GM12878 (cell line): Measurements from ENCODE around the gene RWDD1.

Source experiments
- CEBPB ChIP-seq, 2 experiments: fragments of 150-350 bp in 1 of 2; IDR thresholded peaks; 2 replicates each; pipeline ENCODE4 v1.6.1; 2012 to 2014; ENCODE audit warnings: low read depth in 2 of 2, low read length in 2 of 2, borderline replicate concordance in 1 of 2, inconsistent platforms in 1 of 2
- EZH2 ChIP-seq: IDR thresholded peaks from 2 replicates; pipeline ENCODE4 v1.6.1; 2012; ENCODE audit warnings: low read depth, mild to moderate bottlenecking, control low read depth, inconsistent platforms, low read length, borderline replicate concordance; ENCODE audit not compliant: control insufficient read depth
- POLR2AphosphoS2 ChIP-seq: IDR thresholded peaks from 2 replicates; pipeline ENCODE4 v1.6.1; 2011; ENCODE audit warnings: low read depth, mild to moderate bottlenecking, low read length, improper control_type of control experiment, moderate library complexity
- POLR2AphosphoS5 ChIP-seq: IDR thresholded peaks from 2 replicates; pipeline ENCODE4 v1.6.1; 2011; ENCODE audit warnings: mild to moderate bottlenecking, low read length, inconsistent platforms
- PRDM15 ChIP-seq: fragments of 450-650 bp; formaldehyde crosslinking; IDR thresholded peaks from 2 replicates; pipeline ENCODE4 v1.4.0; 2020; ENCODE audit warnings: mild to moderate bottlenecking, moderate library complexity
- TF ChIP-seq, protein P1 (sequence below), 3 experiments: IDR thresholded peaks in 2 of 3; conservative IDR thresholded peaks in 1 of 3; 2 replicates each; pipeline ENCODE4 v1.5.1; 2011; ENCODE audit warnings: low read depth in 3 of 3, low read length in 3 of 3, mild to moderate bottlenecking in 3 of 3, control low read depth in 2 of 3, moderate library complexity in 2 of 3, inconsistent platforms in 1 of 3, mixed read lengths in 1 of 3; ENCODE audit not compliant: control insufficient read depth in 2 of 3, insufficient read depth in 1 of 3; ENCODE audit errors: extremely low read depth in 1 of 3
- TF ChIP-seq, protein P2 (sequence below): IDR thresholded peaks from 2 replicates; pipeline ENCODE4 v1.6.1; 2012; ENCODE audit warnings: mild to moderate bottlenecking, low read depth, low read length
- TF ChIP-seq, protein P3 (sequence below): IDR thresholded peaks from 2 replicates; pipeline ENCODE4 v1.6.1; 2011; ENCODE audit warnings: low read depth, mild to moderate bottlenecking, low read length, moderate library complexity, borderline replicate concordance; ENCODE audit errors: extremely low read depth

DNA sequence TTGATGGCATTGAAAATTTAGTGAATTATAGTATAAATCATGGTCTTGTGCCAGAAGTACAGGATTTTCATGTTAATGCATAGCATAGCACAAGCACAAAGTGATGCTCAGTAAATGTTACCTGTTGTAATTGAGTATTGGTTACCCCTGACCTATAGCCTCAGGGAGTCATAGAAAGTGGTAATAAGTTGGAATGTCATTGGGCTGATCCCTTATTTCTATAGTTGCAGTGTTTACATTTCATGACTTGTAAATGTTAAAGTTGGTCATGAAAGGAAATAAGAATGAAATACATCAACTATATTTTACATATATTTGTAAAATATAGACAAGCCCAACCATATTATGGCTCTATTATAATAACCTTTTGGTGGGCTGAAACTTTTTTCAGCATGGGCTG is 7.0 kb downstream of the RWDD1 start:
- TF ChIP-seq, protein P1, sequence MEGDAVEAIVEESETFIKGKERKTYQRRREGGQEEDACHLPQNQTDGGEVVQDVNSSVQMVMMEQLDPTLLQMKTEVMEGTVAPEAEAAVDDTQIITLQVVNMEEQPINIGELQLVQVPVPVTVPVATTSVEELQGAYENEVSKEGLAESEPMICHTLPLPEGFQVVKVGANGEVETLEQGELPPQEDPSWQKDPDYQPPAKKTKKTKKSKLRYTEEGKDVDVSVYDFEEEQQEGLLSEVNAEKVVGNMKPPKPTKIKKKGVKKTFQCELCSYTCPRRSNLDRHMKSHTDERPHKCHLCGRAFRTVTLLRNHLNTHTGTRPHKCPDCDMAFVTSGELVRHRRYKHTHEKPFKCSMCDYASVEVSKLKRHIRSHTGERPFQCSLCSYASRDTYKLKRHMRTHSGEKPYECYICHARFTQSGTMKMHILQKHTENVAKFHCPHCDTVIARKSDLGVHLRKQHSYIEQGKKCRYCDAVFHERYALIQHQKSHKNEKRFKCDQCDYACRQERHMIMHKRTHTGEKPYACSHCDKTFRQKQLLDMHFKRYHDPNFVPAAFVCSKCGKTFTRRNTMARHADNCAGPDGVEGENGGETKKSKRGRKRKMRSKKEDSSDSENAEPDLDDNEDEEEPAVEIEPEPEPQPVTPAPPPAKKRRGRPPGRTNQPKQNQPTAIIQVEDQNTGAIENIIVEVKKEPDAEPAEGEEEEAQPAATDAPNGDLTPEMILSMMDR (IDR thresholded peaks at IDR 0.05 in 2 of 3, conservative IDR thresholded peaks at IDR 0.05 in 1 of 3; ENCODE audit: control insufficient read depth in 2 of 3, extremely low read depth in 1 of 3, insufficient read depth in 1 of 3, low read depth in 3 of 3, low read length in 3 of 3) = no peak
- no peak for TF ChIP-seq POLR2AphosphoS2
- no peak for TF ChIP-seq CEBPB (IDR thresholded peaks at IDR 0.05; ENCODE audit: borderline replicate concordance in 1 of 2, low read depth in 2 of 2, low read length in 2 of 2)
- TF ChIP-seq PRDM15 (CRISPR knock-in tag) = no peak
- TF ChIP-seq POLR2AphosphoS5 = no peak
- TF ChIP-seq, protein P2, sequence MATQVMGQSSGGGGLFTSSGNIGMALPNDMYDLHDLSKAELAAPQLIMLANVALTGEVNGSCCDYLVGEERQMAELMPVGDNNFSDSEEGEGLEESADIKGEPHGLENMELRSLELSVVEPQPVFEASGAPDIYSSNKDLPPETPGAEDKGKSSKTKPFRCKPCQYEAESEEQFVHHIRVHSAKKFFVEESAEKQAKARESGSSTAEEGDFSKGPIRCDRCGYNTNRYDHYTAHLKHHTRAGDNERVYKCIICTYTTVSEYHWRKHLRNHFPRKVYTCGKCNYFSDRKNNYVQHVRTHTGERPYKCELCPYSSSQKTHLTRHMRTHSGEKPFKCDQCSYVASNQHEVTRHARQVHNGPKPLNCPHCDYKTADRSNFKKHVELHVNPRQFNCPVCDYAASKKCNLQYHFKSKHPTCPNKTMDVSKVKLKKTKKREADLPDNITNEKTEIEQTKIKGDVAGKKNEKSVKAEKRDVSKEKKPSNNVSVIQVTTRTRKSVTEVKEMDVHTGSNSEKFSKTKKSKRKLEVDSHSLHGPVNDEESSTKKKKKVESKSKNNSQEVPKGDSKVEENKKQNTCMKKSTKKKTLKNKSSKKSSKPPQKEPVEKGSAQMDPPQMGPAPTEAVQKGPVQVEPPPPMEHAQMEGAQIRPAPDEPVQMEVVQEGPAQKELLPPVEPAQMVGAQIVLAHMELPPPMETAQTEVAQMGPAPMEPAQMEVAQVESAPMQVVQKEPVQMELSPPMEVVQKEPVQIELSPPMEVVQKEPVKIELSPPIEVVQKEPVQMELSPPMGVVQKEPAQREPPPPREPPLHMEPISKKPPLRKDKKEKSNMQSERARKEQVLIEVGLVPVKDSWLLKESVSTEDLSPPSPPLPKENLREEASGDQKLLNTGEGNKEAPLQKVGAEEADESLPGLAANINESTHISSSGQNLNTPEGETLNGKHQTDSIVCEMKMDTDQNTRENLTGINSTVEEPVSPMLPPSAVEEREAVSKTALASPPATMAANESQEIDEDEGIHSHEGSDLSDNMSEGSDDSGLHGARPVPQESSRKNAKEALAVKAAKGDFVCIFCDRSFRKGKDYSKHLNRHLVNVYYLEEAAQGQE = no peak
- TF ChIP-seq, protein P3, sequence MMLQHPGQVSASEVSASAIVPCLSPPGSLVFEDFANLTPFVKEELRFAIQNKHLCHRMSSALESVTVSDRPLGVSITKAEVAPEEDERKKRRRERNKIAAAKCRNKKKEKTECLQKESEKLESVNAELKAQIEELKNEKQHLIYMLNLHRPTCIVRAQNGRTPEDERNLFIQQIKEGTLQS = no peak
- no peak for TF ChIP-seq EZH2
